Measurements from ENCODE around the gene ASNS. TPM values are rescaled to one million over a fixed set of nuclear protein-coding genes. Genes with fewer than 3 reads are reported as not detected.
"Not testable (repeated sequence)": the region's sequence is repeated elsewhere in the genome, so short reads cannot be mapped to it uniquely, and the experiment has no call there.

ASNS gene
- total RNA-seq, 1 donor from 2014 or later = 137 TPM

GRCh38 chr7:97859606-97860204 is 12.5 kb downstream of the ASNS start:
- Mint-ChIP-seq H3K4me3 (ENCODE audit: unreplicated experiment) (no peak overlapping the region), H3K27ac (ENCODE audit: unreplicated experiment) (no peak overlapping the region), H3K27me3 (ENCODE audit: unreplicated experiment) (no peaks in the 10 kb centered on the region), H3K9me3 (ENCODE audit: unreplicated experiment) (no peaks in the 10 kb centered on the region), H3K36me3 (ENCODE audit: unreplicated experiment) (peaks cover 69% of the 10 kb centered on the region), H3K4me1 (ENCODE audit: unreplicated experiment) (peaks cover 5% of the 10 kb centered on the region)
- TF ChIP-seq CTCF (IDR thresholded peaks at IDR 0.05) = no peak
- no peak for DNase-seq (ENCODE audit: extremely low spot score, unreplicated experiment)

GRCh38 chr7:97858221-97858620 is 14.0 kb downstream of the ASNS start:
- H3K27ac Mint-ChIP-seq (ENCODE audit: unreplicated experiment) = no peak overlapping the region
- no peak for TF ChIP-seq CTCF (IDR thresholded peaks at IDR 0.05)
- no peak for DNase-seq (ENCODE audit: extremely low spot score, unreplicated experiment)
- H3K36me3 Mint-ChIP-seq (ENCODE audit: unreplicated experiment) = peaks cover 78% of the 10 kb centered on the region
- H3K4me1 Mint-ChIP-seq (ENCODE audit: unreplicated experiment) = peaks cover 5% of the 10 kb centered on the region
- no peaks in the 10 kb centered on the region for H3K9me3 Mint-ChIP-seq (ENCODE audit: unreplicated experiment)
- no peaks in the 10 kb centered on the region for H3K27me3 Mint-ChIP-seq (ENCODE audit: unreplicated experiment)
- no peak overlapping the region for H3K4me3 Mint-ChIP-seq (ENCODE audit: unreplicated experiment)

GRCh38 chr7:97857544-97857943 is 14.7 kb downstream of the ASNS start:
- DNase-seq (ENCODE audit: extremely low spot score, unreplicated experiment) = no peak
- H3K27ac Mint-ChIP-seq (ENCODE audit: unreplicated experiment) = no peak overlapping the region
- no peak for TF ChIP-seq CTCF (IDR thresholded peaks at IDR 0.05)
- peaks cover 3% of the 10 kb centered on the region for H3K4me1 Mint-ChIP-seq (ENCODE audit: unreplicated experiment)
- H3K36me3 Mint-ChIP-seq (ENCODE audit: unreplicated experiment) = peaks cover 82% of the 10 kb centered on the region
- no peaks in the 10 kb centered on the region for H3K27me3 Mint-ChIP-seq (ENCODE audit: unreplicated experiment)
- H3K4me3 Mint-ChIP-seq (ENCODE audit: unreplicated experiment) = no peak overlapping the region
- no peaks in the 10 kb centered on the region for H3K9me3 Mint-ChIP-seq (ENCODE audit: unreplicated experiment)

- Mint-ChIP-seq H3K27me3 (ENCODE audit: unreplicated experiment) (peaks cover 7% of the 10 kb centered on the region), H3K36me3 (ENCODE audit: unreplicated experiment) (peaks cover 54% of the 10 kb centered on the region), H3K9me3 (ENCODE audit: unreplicated experiment) (no peaks in the 10 kb centered on the region), H3K4me3 (ENCODE audit: unreplicated experiment) (no peak overlapping the region), H3K27ac (ENCODE audit: unreplicated experiment) (no peak overlapping the region), H3K4me1 (ENCODE audit: unreplicated experiment) (no peaks in the 10 kb centered on the region)
- DNase-seq (ENCODE audit: extremely low spot score, unreplicated experiment) = no peak
- no peak for TF ChIP-seq CTCF (IDR thresholded peaks at IDR 0.05)
These were observed 20.5 kb downstream of the ASNS start for GRCh38 chr7:97851683-97852082.

GRCh38 chr7:97850262-97851031 is 21.8 kb downstream of the ASNS start:
- DNase-seq (ENCODE audit: extremely low spot score, unreplicated experiment); H3K27me3 Mint-ChIP-seq (ENCODE audit: unreplicated experiment); H3K4me1 Mint-ChIP-seq (ENCODE audit: unreplicated experiment); H3K9me3 Mint-ChIP-seq (ENCODE audit: unreplicated experiment); H3K4me3 Mint-ChIP-seq (ENCODE audit: unreplicated experiment); H3K27ac Mint-ChIP-seq (ENCODE audit: unreplicated experiment): not testable (repeated sequence)
- H3K36me3 Mint-ChIP-seq (ENCODE audit: unreplicated experiment) = peaks cover 44% of the 10 kb centered on the region

Data from osteocyte (in vitro differentiated cells).